Liver (tissue), 9 donors: ENCODE measurements around the gene INPP5A. TPM values are rescaled to one million over a fixed set of nuclear protein-coding genes. Genes with fewer than 3 reads are reported as not detected.

Experiments used
- DNase-seq: peaks from one replicate; pipeline ENCODE4 v3.0.0-alpha.2; 2017; ENCODE audit warnings: low spot score
- H3K27ac ChIP-seq, 2 donors: one replicate each; pipeline ENCODE4 v1.7.0; 2013; ENCODE audit warnings: inconsistent platforms in 2 of 2, low read length in 2 of 2, control low read depth in 1 of 2, low read depth in 1 of 2, mild to moderate bottlenecking in 1 of 2
- H3K27me3 ChIP-seq, 4 donors: one replicate each; pipeline versions ENCODE4 v1.6.1 to v1.7.0; 2013; ENCODE audit warnings: low read length in 3 of 4, inconsistent platforms in 1 of 4, mild to moderate bottlenecking in 1 of 4, moderate library complexity in 1 of 4; ENCODE audit not compliant: control insufficient read depth in 4 of 4, insufficient read depth in 4 of 4
- H3K36me3 ChIP-seq, 4 donors: one replicate each; pipeline versions ENCODE4 v1.6.1 to v1.7.0; 2013; ENCODE audit warnings: low read length in 3 of 4, mild to moderate bottlenecking in 3 of 4, low read depth in 1 of 4, moderate library complexity in 1 of 4; ENCODE audit not compliant: control insufficient read depth in 4 of 4, insufficient read depth in 3 of 4
- H3K4me1 ChIP-seq, 4 donors: one replicate each; pipeline versions ENCODE4 v1.6.1 to v1.7.0; 2013; ENCODE audit warnings: low read length in 3 of 4, mild to moderate bottlenecking in 3 of 4, moderate library complexity in 1 of 4; ENCODE audit not compliant: control insufficient read depth in 4 of 4, insufficient read depth in 4 of 4
- H3K4me3 ChIP-seq, 3 donors: one replicate each; pipeline versions ENCODE4 v1.6.1 to v1.7.0; 2013; ENCODE audit warnings: low read length in 3 of 3, control low read depth in 1 of 3, low read depth in 1 of 3, mild to moderate bottlenecking in 1 of 3
- H3K9ac ChIP-seq, 2 donors: one replicate each; pipeline ENCODE4 v1.7.0; 2013; ENCODE audit warnings: low read length in 2 of 2, mild to moderate bottlenecking in 2 of 2, moderate library complexity in 2 of 2, control low read depth in 1 of 2, low read depth in 1 of 2
- H3K9me3 ChIP-seq, 4 donors: one replicate each; pipeline versions ENCODE4 v1.6.1 to v1.7.0; 2013; ENCODE audit warnings: low read length in 3 of 4; ENCODE audit not compliant: control insufficient read depth in 4 of 4
- EGR1 ChIP-seq, 2 donors: IDR thresholded peaks; 2 replicates each; pipeline ENCODE4 v1.6.1; 2016 to 2018; ENCODE audit warnings: antibody characterized with exemption in 2 of 2, low read depth in 2 of 2
- FOXA1 ChIP-seq: IDR thresholded peaks from 2 replicates; pipeline ENCODE4 v1.6.1; 2016; ENCODE audit warnings: antibody characterized with exemption
- GABPA ChIP-seq, 2 donors: IDR thresholded peaks in 1 of 2; conservative IDR thresholded peaks in 1 of 2; 2 replicates each; pipeline ENCODE4 v1.6.1; 2016; ENCODE audit warnings: antibody characterized with exemption in 2 of 2, mild to moderate bottlenecking in 1 of 2, moderate library complexity in 1 of 2
- HNF4A ChIP-seq, 2 donors: conservative IDR thresholded peaks; 2 replicates each; pipeline ENCODE4 v1.6.1; 2016; ENCODE audit warnings: antibody characterized with exemption in 2 of 2, mild to moderate bottlenecking in 2 of 2
- HNF4G ChIP-seq: IDR thresholded peaks from 2 replicates; pipeline ENCODE4 v1.6.1; 2016; ENCODE audit warnings: antibody characterized with exemption
- JUND ChIP-seq, 2 donors: IDR thresholded peaks; 2 replicates each; pipeline ENCODE4 v1.6.1; 2016; ENCODE audit warnings: antibody characterized with exemption in 2 of 2
- RAD21 ChIP-seq, 2 donors: IDR thresholded peaks; 2 replicates each; pipeline ENCODE4 v1.6.1; 2016; ENCODE audit warnings: antibody characterized with exemption in 2 of 2, mild to moderate bottlenecking in 2 of 2
- RXRA ChIP-seq, 2 donors: IDR thresholded peaks; 2 replicates each; pipeline ENCODE4 v1.6.1; 2017 to 2018; ENCODE audit warnings: antibody characterized with exemption in 2 of 2, mild to moderate bottlenecking in 1 of 2
- TAF1 ChIP-seq: conservative IDR thresholded peaks from 2 replicates; pipeline ENCODE4 v1.6.1; 2016; ENCODE audit warnings: antibody characterized with exemption, mild to moderate bottlenecking
- YY1 ChIP-seq: IDR thresholded peaks from 2 replicates; pipeline ENCODE4 v1.6.1; 2016; ENCODE audit warnings: antibody characterized with exemption, mild to moderate bottlenecking
- WGBS: extraction: QIAGEN DNeasy Blood & Tissue Kit; methylation state at CpG from one replicate; pipeline ENCODE4 v1.1.7; 2013; 5-methylcytosine and 5-hydroxymethylcytosine counted together
- polyA plus RNA-seq, 2 donors: library from polyadenylated mRNA; stranded (reverse) in 1 of 2; unstranded in 1 of 2; fragments of 200-250 nt in 1 of 2; fragments of >200 nt in 1 of 2; fragmentation: Nextera tagmentation in 1 of 2; extraction: Ambion mirVana in 1 of 2; gene quantifications; one replicate each; pipeline versions ENCODE4 v1.2.1 to v1.2.3, GENCODE V29; 2013 to 2015
- total RNA-seq, 2 donors: library from RNA; depleted of rRNA; stranded (reverse); fragments of >200 nt; gene quantifications; one replicate each; pipeline ENCODE4 v1.2.3, GENCODE V29; 2014
- TF ChIP-seq, protein P1 (sequence below): IDR thresholded peaks from 2 replicates; pipeline ENCODE4 v1.6.1; 2016; ENCODE audit warnings: antibody characterized with exemption
- TF ChIP-seq, protein P2 (sequence below): IDR thresholded peaks from 2 replicates; pipeline ENCODE4 v1.6.1; 2016; ENCODE audit warnings: antibody characterized with exemption, mild to moderate bottlenecking
- TF ChIP-seq, protein P3 (sequence below): IDR thresholded peaks from 2 replicates; pipeline ENCODE4 v1.6.1; 2016; ENCODE audit warnings: antibody characterized with exemption
- donor health status: healthy.
- donor health status: healthy.
- donor health status: healthy.
- donor health status: healthy.
- donor health status: healthy.

Gene INPP5A
- total and polyA plus RNA-seq, 4 donors, result 4.3 to 26.5 (median 10.9) TPM

DNA sequence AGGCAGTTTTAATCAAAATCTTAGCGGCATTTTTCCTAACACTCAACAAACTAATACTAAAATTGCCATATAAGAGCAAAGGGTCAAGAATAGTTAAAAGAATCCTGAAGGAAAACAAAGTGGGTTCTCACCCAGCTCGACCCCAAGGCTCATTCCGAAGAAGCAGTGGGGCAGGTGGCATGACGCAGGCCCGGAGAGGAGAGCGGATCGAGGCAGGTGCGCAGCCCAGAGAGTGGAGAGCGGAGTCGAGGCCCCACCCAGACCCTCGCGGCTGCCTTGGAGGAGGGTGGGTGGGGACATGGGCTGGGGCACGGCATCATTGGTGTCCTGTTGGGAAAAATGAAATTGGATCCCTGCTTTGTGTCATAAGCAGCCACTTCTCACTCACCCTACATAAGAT lies 109.8 kb downstream of the INPP5A start:
- no peak for DNase-seq
- H3K9ac ChIP-seq, result no peak overlapping the region
- WGBS, result 95% methylated on average over 13 of the region's 13 CpGs
- H3K27ac ChIP-seq, result no peak overlapping the region
- H3K36me3 ChIP-seq, result peaks cover 0 to 19% (median 1%) of the 10 kb centered on the region in 4 donors
- no peak overlapping the region for H3K4me3 ChIP-seq
- H3K4me1 ChIP-seq, result no peaks in the 10 kb centered on the region
- TF ChIP-seq YY1 (no peak), HNF4A (conservative IDR thresholded peaks at IDR 0.05) (no peak), HNF4G (no peak), TAF1 (no peak), RXRA (IDR thresholded peaks at IDR 0.05) (no peak), FOXA1 (no peak), EGR1 (IDR thresholded peaks at IDR 0.05; ENCODE audit: low read depth in 2 of 2) (no peak), RAD21 (IDR thresholded peaks at IDR 0.05) (no peak), GABPA (IDR thresholded peaks at IDR 0.05 in 1 of 2, conservative IDR thresholded peaks at IDR 0.05 in 1 of 2) (no peak)
- TF ChIP-seq, protein P1, sequence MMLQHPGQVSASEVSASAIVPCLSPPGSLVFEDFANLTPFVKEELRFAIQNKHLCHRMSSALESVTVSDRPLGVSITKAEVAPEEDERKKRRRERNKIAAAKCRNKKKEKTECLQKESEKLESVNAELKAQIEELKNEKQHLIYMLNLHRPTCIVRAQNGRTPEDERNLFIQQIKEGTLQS, result no peak
- TF ChIP-seq, protein P2, sequence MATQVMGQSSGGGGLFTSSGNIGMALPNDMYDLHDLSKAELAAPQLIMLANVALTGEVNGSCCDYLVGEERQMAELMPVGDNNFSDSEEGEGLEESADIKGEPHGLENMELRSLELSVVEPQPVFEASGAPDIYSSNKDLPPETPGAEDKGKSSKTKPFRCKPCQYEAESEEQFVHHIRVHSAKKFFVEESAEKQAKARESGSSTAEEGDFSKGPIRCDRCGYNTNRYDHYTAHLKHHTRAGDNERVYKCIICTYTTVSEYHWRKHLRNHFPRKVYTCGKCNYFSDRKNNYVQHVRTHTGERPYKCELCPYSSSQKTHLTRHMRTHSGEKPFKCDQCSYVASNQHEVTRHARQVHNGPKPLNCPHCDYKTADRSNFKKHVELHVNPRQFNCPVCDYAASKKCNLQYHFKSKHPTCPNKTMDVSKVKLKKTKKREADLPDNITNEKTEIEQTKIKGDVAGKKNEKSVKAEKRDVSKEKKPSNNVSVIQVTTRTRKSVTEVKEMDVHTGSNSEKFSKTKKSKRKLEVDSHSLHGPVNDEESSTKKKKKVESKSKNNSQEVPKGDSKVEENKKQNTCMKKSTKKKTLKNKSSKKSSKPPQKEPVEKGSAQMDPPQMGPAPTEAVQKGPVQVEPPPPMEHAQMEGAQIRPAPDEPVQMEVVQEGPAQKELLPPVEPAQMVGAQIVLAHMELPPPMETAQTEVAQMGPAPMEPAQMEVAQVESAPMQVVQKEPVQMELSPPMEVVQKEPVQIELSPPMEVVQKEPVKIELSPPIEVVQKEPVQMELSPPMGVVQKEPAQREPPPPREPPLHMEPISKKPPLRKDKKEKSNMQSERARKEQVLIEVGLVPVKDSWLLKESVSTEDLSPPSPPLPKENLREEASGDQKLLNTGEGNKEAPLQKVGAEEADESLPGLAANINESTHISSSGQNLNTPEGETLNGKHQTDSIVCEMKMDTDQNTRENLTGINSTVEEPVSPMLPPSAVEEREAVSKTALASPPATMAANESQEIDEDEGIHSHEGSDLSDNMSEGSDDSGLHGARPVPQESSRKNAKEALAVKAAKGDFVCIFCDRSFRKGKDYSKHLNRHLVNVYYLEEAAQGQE, result no peak
- no peaks in the 10 kb centered on the region for H3K9me3 ChIP-seq
- H3K27me3 ChIP-seq, result no peaks in the 10 kb centered on the region

DNA sequence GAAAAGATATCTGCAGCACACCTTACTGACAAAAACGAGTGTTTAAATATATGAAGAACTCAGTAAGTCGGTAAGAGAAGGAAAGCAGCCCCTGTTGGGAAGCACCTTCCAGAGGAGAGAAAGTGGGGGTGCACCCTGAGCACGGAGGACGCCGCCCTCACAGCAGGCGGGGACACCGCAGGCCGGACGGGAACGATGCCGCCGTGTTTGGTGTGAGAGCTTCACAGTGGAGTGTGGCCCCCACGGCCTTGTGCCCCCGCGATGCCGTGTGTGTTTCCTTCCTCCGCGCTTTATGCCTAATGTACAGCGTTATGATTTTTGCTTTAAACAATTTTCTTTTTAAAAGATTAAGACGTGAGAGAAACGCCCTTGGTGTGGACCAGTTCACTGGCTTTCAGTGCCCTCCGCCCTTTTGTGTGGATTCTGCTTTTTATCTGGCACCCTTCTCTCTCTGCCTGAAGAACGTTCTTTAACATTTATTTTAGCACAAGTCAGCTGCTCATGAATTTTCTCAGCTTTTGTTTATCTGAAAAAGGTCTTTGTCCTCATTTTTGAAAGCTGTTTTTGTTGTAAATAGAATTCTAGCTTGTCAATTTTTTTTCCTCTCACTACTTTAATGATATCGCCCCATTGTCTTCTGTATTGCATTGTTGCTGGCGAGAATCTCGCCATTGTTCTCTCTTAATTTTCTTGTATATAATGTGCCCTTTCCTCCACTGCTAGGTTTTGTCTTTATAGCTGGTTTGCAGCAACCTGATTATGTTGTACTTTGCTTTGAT lies 110.7 kb downstream of the INPP5A start:
- 82% methylated on average over 26 of the region's 26 CpGs for WGBS
- TF ChIP-seq JUND (IDR thresholded peaks at IDR 0.05) (no peak), HNF4G (no peak)
- Histone ChIP-seq H3K9ac (no peak overlapping the region), H3K36me3 (peaks cover 0 to 24% (median 3%) of the 10 kb centered on the region in 4 donors), H3K9me3 (no peaks in the 10 kb centered on the region), H3K27ac (no peak overlapping the region), H3K4me3 (no peak overlapping the region), H3K27me3 (no peaks in the 10 kb centered on the region), H3K4me1 (no peaks in the 10 kb centered on the region)
- DNase-seq, result no peak

DNA sequence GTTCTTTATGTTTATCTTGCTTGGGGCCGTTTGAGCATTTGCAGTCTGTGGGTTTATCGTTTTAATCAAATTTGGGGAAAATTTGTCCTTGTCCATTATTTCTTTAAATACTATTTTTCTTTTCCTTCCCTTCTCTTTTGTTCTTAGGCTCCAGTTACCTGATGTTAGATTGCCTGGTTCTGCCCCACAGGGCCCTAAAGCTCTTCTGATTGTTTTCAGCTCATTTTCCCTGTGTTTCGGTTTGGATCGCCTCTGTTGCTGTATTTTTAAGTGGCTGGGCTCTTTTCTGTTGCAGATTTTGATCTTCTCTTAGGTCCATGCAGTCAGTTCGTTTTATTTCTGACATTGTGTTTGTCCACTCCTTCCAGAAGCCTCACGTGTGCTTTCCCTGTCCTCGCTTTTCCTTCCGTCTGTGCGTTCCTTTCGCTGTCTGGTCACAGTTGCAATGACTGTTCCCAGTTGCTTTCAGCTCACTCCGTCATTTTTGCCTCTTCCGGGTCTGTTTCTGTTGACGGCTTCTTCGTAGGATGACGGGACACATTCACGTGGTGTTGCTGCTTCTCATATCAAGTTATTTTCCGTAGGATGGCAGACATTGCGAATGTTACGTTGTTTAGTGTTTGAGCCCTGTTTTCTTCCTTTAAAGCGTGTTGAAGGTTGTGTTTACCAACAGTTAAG lies 111.4 kb downstream of the INPP5A start:
- Histone ChIP-seq H3K27ac (no peak overlapping the region), H3K27me3 (no peaks in the 10 kb centered on the region), H3K9ac (no peak overlapping the region), H3K4me1 (no peaks in the 10 kb centered on the region), H3K9me3 (no peaks in the 10 kb centered on the region), H3K4me3 (no peak overlapping the region), H3K36me3 (peaks cover 0 to 24% (median 3%) of the 10 kb centered on the region in 4 donors)
- DNase-seq, result no peak
- 94% methylated on average over 20 of the region's 20 CpGs for WGBS
- TF ChIP-seq TAF1, result no peak
- TF ChIP-seq EGR1 (IDR thresholded peaks at IDR 0.05; ENCODE audit: low read depth in 2 of 2), result no peak
- TF ChIP-seq, protein P3, sequence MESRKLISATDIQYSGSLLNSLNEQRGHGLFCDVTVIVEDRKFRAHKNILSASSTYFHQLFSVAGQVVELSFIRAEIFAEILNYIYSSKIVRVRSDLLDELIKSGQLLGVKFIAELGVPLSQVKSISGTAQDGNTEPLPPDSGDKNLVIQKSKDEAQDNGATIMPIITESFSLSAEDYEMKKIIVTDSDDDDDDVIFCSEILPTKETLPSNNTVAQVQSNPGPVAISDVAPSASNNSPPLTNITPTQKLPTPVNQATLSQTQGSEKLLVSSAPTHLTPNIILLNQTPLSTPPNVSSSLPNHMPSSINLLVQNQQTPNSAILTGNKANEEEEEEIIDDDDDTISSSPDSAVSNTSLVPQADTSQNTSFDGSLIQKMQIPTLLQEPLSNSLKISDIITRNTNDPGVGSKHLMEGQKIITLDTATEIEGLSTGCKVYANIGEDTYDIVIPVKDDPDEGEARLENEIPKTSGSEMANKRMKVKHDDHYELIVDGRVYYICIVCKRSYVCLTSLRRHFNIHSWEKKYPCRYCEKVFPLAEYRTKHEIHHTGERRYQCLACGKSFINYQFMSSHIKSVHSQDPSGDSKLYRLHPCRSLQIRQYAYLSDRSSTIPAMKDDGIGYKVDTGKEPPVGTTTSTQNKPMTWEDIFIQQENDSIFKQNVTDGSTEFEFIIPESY, result no peak
- no peak for TF ChIP-seq GABPA (IDR thresholded peaks at IDR 0.05 in 1 of 2, conservative IDR thresholded peaks at IDR 0.05 in 1 of 2)
- no peak for TF ChIP-seq YY1
- no peak for TF ChIP-seq HNF4G
- TF ChIP-seq, protein P2, result no peak
